GM18951 (cell line): ENCODE measurements around the gene CELF2.

Experiments used
- POLR2A ChIP-seq: IDR thresholded peaks from 4 replicates; pipeline ENCODE4 v1.6.1; 2011; ENCODE audit warnings: mild to moderate bottlenecking; ENCODE audit not compliant: insufficient read length, insufficient read depth; ENCODE audit errors: extremely low read depth
- in situ Hi-C: fragments of 300-500 bp; cut with MboI; formaldehyde crosslinking; loops from one replicate; pipeline ENCODE4 v1.12.0; 2022; ENCODE audit warnings: low sequenced_read_pairs, mixed read lengths, inconsistent platforms; ENCODE audit not compliant: unreplicated experiment

Gene CELF2

GRCh38 chr10:11386044-11386443, 368.4 kb downstream of the CELF2 start:
- TF ChIP-seq POLR2A, result no peak
- in situ Hi-C loops, result no loop called here
